Gastrocnemius medialis (tissue), 4 donors: Measurements from ENCODE around the gene FOXF1. TPM values are rescaled to one million over a fixed set of nuclear protein-coding genes. Genes with fewer than 3 reads are reported as not detected.

Experiments used
- ATAC-seq, 2 donors: fragments of 150-250 bp; one replicate each; pipeline ENCODE4 v1.9.1; 2016
- DNase-seq, 2 donors: peaks; one replicate each; pipeline ENCODE4 v3.0.0-alpha.2; 2019
- H3K27ac ChIP-seq, 4 donors: fragments of 200-600 bp; sonication (generic); 1 replicate in 1 of 4; 2 replicates in 3 of 4; pipeline ENCODE4 v1.5.1; 2016 to 2018; ENCODE audit warnings: mild to moderate bottlenecking in 2 of 4, moderate library complexity in 1 of 4
- H3K27me3 ChIP-seq, 3 donors: fragments of 200-600 bp; sonication (generic) in 2 of 3; 1 replicate in 1 of 3; 2 replicates in 2 of 3; pipeline versions ENCODE4 v1.5.1 to v1.6.0; 2016 to 2019; ENCODE audit warnings: mild to moderate bottlenecking in 1 of 3, moderate library complexity in 1 of 3
- H3K36me3 ChIP-seq, 2 donors: fragments of 200-600 bp; sonication (generic) in 1 of 2; one replicate each; pipeline ENCODE4 v1.5.1; 2017 to 2018
- H3K4me1 ChIP-seq, 2 donors: fragments of 200-600 bp; sonication (generic) in 1 of 2; one replicate each; pipeline ENCODE4 v1.5.1; 2016 to 2017; ENCODE audit warnings: mild to moderate bottlenecking in 2 of 2
- H3K4me3 ChIP-seq, 4 donors: fragments of 200-600 bp; sonication (generic) in 3 of 4; 1 replicate in 1 of 4; 2 replicates in 3 of 4; pipeline ENCODE4 v1.5.1; 2016 to 2019; ENCODE audit warnings: mild to moderate bottlenecking in 2 of 4
- H3K9me3 ChIP-seq, 3 donors: fragments of 200-600 bp; sonication (generic) in 2 of 3; 1 replicate in 1 of 3; 2 replicates in 2 of 3; pipeline ENCODE4 v1.5.1; 2016 to 2019
- POLR2A ChIP-seq, 2 donors: fragments of 450-650 bp; IDR thresholded peaks; one replicate each; pipeline ENCODE4 v1.6.1; 2017; ENCODE audit warnings: antibody characterized with exemption in 2 of 2, mild to moderate bottlenecking in 2 of 2, moderate library complexity in 2 of 2
- in situ Hi-C, 4 donors: fragments of 200-750 bp; cut with MboI; loops; one replicate each; pipeline versions ENCODE4 v1.15.0 to v1.8.0; 2017; ENCODE audit warnings: low sequenced_read_pairs in 4 of 4
- intact Hi-C: fragments of 100-400 bp; cut with DNase I; formaldehyde crosslinking; loops from one replicate; pipeline ENCODE4 v1.15.1; 2023; ENCODE audit warnings: low total_unique reads
- total RNA-seq, 4 donors: library from RNA; depleted of rRNA; stranded (reverse); fragments of >200 nt; gene quantifications; one replicate each; pipeline versions ENCODE4 v1.1.0 to v1.2.3, GENCODE V29; 2016
- TF ChIP-seq, protein P1 (sequence below), 5 experiments: fragments of 450-650 bp in 3 of 5; fragments of 200-600 bp in 2 of 5; sonication (generic) in 2 of 5; IDR thresholded peaks in 4 of 5; conservative IDR thresholded peaks in 1 of 5; 1 replicate in 4 of 5; 2 replicates in 1 of 5; pipeline ENCODE4 v1.5.1; 2016 to 2019; ENCODE audit warnings: antibody characterized with exemption in 5 of 5, mild to moderate bottlenecking in 3 of 5, moderate library complexity in 3 of 5

FOXF1 gene
- total RNA-seq, 4 donors from 2014 or later = 0.07 to 0.10 TPM; not detected in 2

- DNase-seq (no peak), ATAC-seq (no peak)
- Histone ChIP-seq H3K27me3 (peaks cover 97 to 100% (median 98%) of the 10 kb centered on the region in 3 donors), H3K27ac (no peak overlapping the region), H3K4me3 (no peak overlapping the region), H3K9me3 (no peaks in the 10 kb centered on the region), H3K4me1 (peaks cover 0 to 14% of the 10 kb centered on the region in 2 donors), H3K36me3 (no peaks in the 10 kb centered on the region)
- in situ Hi-C loops = no loop called here
- TF ChIP-seq POLR2A (IDR thresholded peaks at IDR 0.05) = no peak
- TF ChIP-seq, protein P1, sequence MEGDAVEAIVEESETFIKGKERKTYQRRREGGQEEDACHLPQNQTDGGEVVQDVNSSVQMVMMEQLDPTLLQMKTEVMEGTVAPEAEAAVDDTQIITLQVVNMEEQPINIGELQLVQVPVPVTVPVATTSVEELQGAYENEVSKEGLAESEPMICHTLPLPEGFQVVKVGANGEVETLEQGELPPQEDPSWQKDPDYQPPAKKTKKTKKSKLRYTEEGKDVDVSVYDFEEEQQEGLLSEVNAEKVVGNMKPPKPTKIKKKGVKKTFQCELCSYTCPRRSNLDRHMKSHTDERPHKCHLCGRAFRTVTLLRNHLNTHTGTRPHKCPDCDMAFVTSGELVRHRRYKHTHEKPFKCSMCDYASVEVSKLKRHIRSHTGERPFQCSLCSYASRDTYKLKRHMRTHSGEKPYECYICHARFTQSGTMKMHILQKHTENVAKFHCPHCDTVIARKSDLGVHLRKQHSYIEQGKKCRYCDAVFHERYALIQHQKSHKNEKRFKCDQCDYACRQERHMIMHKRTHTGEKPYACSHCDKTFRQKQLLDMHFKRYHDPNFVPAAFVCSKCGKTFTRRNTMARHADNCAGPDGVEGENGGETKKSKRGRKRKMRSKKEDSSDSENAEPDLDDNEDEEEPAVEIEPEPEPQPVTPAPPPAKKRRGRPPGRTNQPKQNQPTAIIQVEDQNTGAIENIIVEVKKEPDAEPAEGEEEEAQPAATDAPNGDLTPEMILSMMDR (IDR thresholded peaks at IDR 0.05 in 4 of 5, conservative IDR thresholded peaks at IDR 0.05 in 1 of 5) = no peak
- intact Hi-C loops = no loop called here
These were observed 11.5 kb upstream of the FOXF1 start for GRCh38 chr16:86498671-86499439.

GRCh38 chr16:86499440-86499786 is 10.9 kb upstream of the FOXF1 start:
- in situ Hi-C loops (no loop called here), intact Hi-C loops (no loop called here)
- no peaks in the 10 kb centered on the region for H3K36me3 ChIP-seq
- H3K4me3 ChIP-seq = no peak overlapping the region
- H3K27ac ChIP-seq = no peak overlapping the region
- ATAC-seq (no peak), DNase-seq (no peak)
- peaks cover 97 to 100% (median 98%) of the 10 kb centered on the region in 3 donors for H3K27me3 ChIP-seq
- peaks cover 0 to 14% of the 10 kb centered on the region in 2 donors for H3K4me1 ChIP-seq
- TF ChIP-seq POLR2A (IDR thresholded peaks at IDR 0.05) = no peak
- TF ChIP-seq, protein P1 (IDR thresholded peaks at IDR 0.05 in 4 of 5, conservative IDR thresholded peaks at IDR 0.05 in 1 of 5) = no peak
- no peaks in the 10 kb centered on the region for H3K9me3 ChIP-seq

- Histone ChIP-seq H3K9me3 (no peaks in the 10 kb centered on the region), H3K4me3 (no peak overlapping the region), H3K36me3 (no peaks in the 10 kb centered on the region), H3K27ac (no peak overlapping the region), H3K4me1 (peaks cover 0 to 19% of the 10 kb centered on the region in 2 donors), H3K27me3 (peaks cover 97 to 100% (median 98%) of the 10 kb centered on the region in 3 donors)
- ATAC-seq (no peak), DNase-seq (no peak)
- TF ChIP-seq POLR2A (IDR thresholded peaks at IDR 0.05) = no peak
- TF ChIP-seq, protein P1 (IDR thresholded peaks at IDR 0.05 in 4 of 5, conservative IDR thresholded peaks at IDR 0.05 in 1 of 5) = no peak
- in situ Hi-C loops (loop anchor here in 3 of 4 donors (25.0 kb wide), 3 partner anchors 163 to 688 kb away; no protein-coding TSS in a partner anchor), intact Hi-C loops (no loop called here)
These were observed 10.2 kb upstream of the FOXF1 start for GRCh38 chr16:86499889-86500707.

DNA sequence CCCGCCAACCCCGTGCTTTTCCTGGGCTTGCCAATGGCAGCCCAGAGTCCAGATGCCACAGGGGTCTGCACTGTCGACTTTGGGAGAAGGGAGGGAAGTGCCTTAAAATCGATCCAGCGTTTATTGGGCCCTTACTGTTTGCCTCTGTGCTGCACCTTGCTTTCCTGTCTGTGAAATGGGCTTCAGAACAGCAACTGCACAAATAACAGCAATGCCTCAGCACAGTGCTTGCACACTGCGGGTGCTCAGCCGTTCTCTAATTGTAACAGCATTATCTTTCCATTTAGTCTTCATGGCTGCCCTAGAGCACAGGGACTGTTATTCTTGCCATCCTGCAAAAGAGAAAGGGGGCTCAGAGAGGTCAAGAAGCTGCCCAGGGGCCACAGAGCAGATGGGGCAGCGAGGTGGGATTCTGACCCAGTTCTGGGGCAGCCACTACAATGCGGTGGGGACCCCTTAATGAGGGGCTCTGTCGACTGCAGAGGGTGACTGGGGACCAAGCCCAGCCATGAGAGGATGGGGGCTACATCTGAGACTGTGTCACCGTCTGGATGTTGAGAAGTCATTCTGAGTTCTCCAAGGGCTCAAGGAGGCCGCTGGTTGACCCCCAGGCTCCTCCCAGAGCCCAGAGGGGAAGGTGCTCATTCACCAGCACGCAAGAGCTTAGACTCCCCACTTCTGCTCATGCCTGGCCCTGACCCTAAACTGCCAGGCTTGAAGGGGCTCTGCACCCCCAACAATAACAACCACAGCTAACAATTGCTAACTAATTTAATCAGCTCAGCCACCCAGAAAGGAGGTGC is 9.4 kb upstream of the FOXF1 start:
- ATAC-seq = no peak
- Histone ChIP-seq H3K27ac (no peak overlapping the region), H3K36me3 (no peaks in the 10 kb centered on the region), H3K4me3 (no peak overlapping the region), H3K9me3 (no peaks in the 10 kb centered on the region), H3K4me1 (peaks cover 0 to 23% of the 10 kb centered on the region in 2 donors), H3K27me3 (peaks cover 95 to 99% (median 97%) of the 10 kb centered on the region in 3 donors)
- TF ChIP-seq, protein P1 (IDR thresholded peaks at IDR 0.05 in 4 of 5, conservative IDR thresholded peaks at IDR 0.05 in 1 of 5) = no peak
- TF ChIP-seq POLR2A (IDR thresholded peaks at IDR 0.05) = no peak
- in situ Hi-C loops (loop anchor here in 3 of 4 donors (25.0 kb wide), 3 partner anchors 164 to 689 kb away; no protein-coding TSS in a partner anchor), intact Hi-C loops (no loop called here)
- no peak for DNase-seq
